GM18870 (cell line): Measurements from ENCODE around the gene TMEM37.

Experiments used
- ATAC-seq: cut with Tn5 transposase; IDR thresholded peaks from one replicate; pipeline ENCODE4 v1.9.1; 2021; ENCODE audit warnings: moderate library complexity; ENCODE audit not compliant: unreplicated experiment

TMEM37 gene

GRCh38 chr2:119417908-119418307 is 13.7 kb upstream of the TMEM37 start:
- no peak for ATAC-seq

- ATAC-seq = no peak
Measured at GRCh38 chr2:119419065-119419464, 12.6 kb upstream of the TMEM37 start.

GRCh38 chr2:119419803-119420508 is 11.7 kb upstream of the TMEM37 start:
- ATAC-seq = no peak

GRCh38 chr2:119421304-119421703 is 10.3 kb upstream of the TMEM37 start:
- no peak for ATAC-seq

- ATAC-seq = no peak
Measured at GRCh38 chr2:119421741-119422140, 9.9 kb upstream of the TMEM37 start.

GRCh38 chr2:119422360-119423107 is 9.1 kb upstream of the TMEM37 start:
- ATAC-seq = no peak

GRCh38 chr2:119423108-119423444 is 8.6 kb upstream of the TMEM37 start:
- no peak for ATAC-seq

- ATAC-seq = no peak
Measured at GRCh38 chr2:119423811-119424210, 7.8 kb upstream of the TMEM37 start.

- ATAC-seq = no peak
Measured at GRCh38 chr2:119424284-119425118, 7.2 kb upstream of the TMEM37 start.

GRCh38 chr2:119425119-119425405 is 6.6 kb upstream of the TMEM37 start:
- ATAC-seq = no peak

- no peak for ATAC-seq
Measured at GRCh38 chr2:119425620-119426395, 5.8 kb upstream of the TMEM37 start.

- ATAC-seq = no peak
Measured at GRCh38 chr2:119426396-119426675, 5.3 kb upstream of the TMEM37 start.

- no peak for ATAC-seq
Measured at GRCh38 chr2:119426801-119427395, 4.8 kb upstream of the TMEM37 start.

GRCh38 chr2:119427756-119428155 is 3.9 kb upstream of the TMEM37 start:
- no peak for ATAC-seq

- ATAC-seq = no peak
Measured at GRCh38 chr2:119428488-119429224, 3.0 kb upstream of the TMEM37 start.

GRCh38 chr2:119429225-119429981 is 2.3 kb upstream of the TMEM37 start:
- ATAC-seq = no peak

GRCh38 chr2:119430023-119430498 is 1.6 kb upstream of the TMEM37 start:
- no peak for ATAC-seq

- ATAC-seq = no peak
Measured at GRCh38 chr2:119431976-119432850, 559 bp downstream of the TMEM37 start.
